H9 (cell line): ENCODE results near the gene PREX1. TPM values are rescaled to one million over a fixed set of nuclear protein-coding genes. Genes with fewer than 3 reads are reported as not detected.
A peak's percentile ranks its signal among the peaks of the same experiment; 100 is the strongest.

Experiments used
- DNase-seq: peaks from one replicate; pipeline ENCODE4 v3.0.0-alpha.2; 2017
- H2AFZ ChIP-seq: one replicate; pipeline ENCODE4 v1.6.1; 2013; ENCODE audit warnings: mild to moderate bottlenecking, low read length, control low read depth, moderate library complexity
- H2AK5ac ChIP-seq: 2 replicates; pipeline ENCODE4 v1.6.1; 2013; ENCODE audit warnings: low read length, control low read depth, mixed read lengths; ENCODE audit not compliant: insufficient read length
- H2BK120ac ChIP-seq: one replicate; pipeline ENCODE4 v1.6.1; 2013; ENCODE audit warnings: low read depth, mild to moderate bottlenecking, low read length, control low read depth, inconsistent platforms; ENCODE audit not compliant: poor library complexity, severe bottlenecking
- H2BK12ac ChIP-seq: 2 replicates; pipeline ENCODE4 v1.6.1; 2013; ENCODE audit warnings: low read length, control low read depth, mixed read lengths, low read depth; ENCODE audit not compliant: insufficient read length
- H2BK15ac ChIP-seq: 2 replicates; pipeline ENCODE4 v1.6.1; 2013; ENCODE audit warnings: low read depth, low read length, control low read depth
- H2BK20ac ChIP-seq: one replicate; pipeline ENCODE4 v1.6.1; 2013; ENCODE audit warnings: low read depth, mild to moderate bottlenecking, low read length, control low read depth, inconsistent platforms; ENCODE audit not compliant: poor library complexity, severe bottlenecking
- H2BK5ac ChIP-seq: 2 replicates; pipeline ENCODE4 v1.6.1; 2013; ENCODE audit warnings: low read length, control low read depth, mixed read lengths; ENCODE audit not compliant: insufficient read length
- H3K14ac ChIP-seq: 2 replicates; pipeline ENCODE4 v1.6.1; 2013; ENCODE audit warnings: low read length, control low read depth; ENCODE audit not compliant: insufficient read depth
- H3K18ac ChIP-seq: 2 replicates; pipeline ENCODE4 v1.6.1; 2013; ENCODE audit warnings: low read depth, mild to moderate bottlenecking, mixed read lengths, low read length, control low read depth; ENCODE audit not compliant: insufficient read length
- H3K23ac ChIP-seq: 2 replicates; pipeline ENCODE4 v1.6.1; 2013; ENCODE audit warnings: low read length, control low read depth, mixed read lengths, low read depth; ENCODE audit not compliant: insufficient read length
- H3K23me2 ChIP-seq: 2 replicates; pipeline ENCODE4 v1.6.1; 2013; ENCODE audit warnings: low read depth, mild to moderate bottlenecking, mixed read lengths, low read length, control low read depth; ENCODE audit not compliant: insufficient read length, poor library complexity, severe bottlenecking
- H3K27ac ChIP-seq: 2 replicates; pipeline ENCODE4 v1.5.1; 2013; ENCODE audit warnings: low read length, control low read depth, mixed read lengths, low read depth; ENCODE audit not compliant: insufficient read length
- H3K27me3 ChIP-seq: 2 replicates; pipeline ENCODE4 v1.6.1; 2013; ENCODE audit warnings: low read length, control low read depth, inconsistent platforms; ENCODE audit not compliant: insufficient read depth
- H3K4ac ChIP-seq: 2 replicates; pipeline ENCODE4 v1.6.1; 2013; ENCODE audit warnings: low read depth, mild to moderate bottlenecking, control low read depth, inconsistent platforms, low read length, moderate library complexity
- H3K4me1 ChIP-seq: 2 replicates; pipeline ENCODE4 v1.6.1; 2013; ENCODE audit warnings: low read length, control low read depth, inconsistent platforms; ENCODE audit not compliant: insufficient read depth
- H3K4me2 ChIP-seq: 2 replicates; pipeline ENCODE4 v1.6.1; 2013; ENCODE audit warnings: low read length, control low read depth, mixed read lengths; ENCODE audit not compliant: insufficient read length, insufficient read depth
- H3K56ac ChIP-seq: 2 replicates; pipeline ENCODE4 v1.6.1; 2013; ENCODE audit warnings: low read depth, mild to moderate bottlenecking, mixed read lengths, low read length, control low read depth; ENCODE audit not compliant: insufficient read length
- H3K79me1 ChIP-seq: 2 replicates; pipeline ENCODE4 v1.6.1; 2013; ENCODE audit warnings: low read depth, mild to moderate bottlenecking, moderate library complexity, low read length, control low read depth, inconsistent platforms; ENCODE audit not compliant: insufficient read depth, poor library complexity, severe bottlenecking
- H3K79me2 ChIP-seq: 2 replicates; pipeline ENCODE4 v1.6.1; 2013; ENCODE audit warnings: low read length, control low read depth, inconsistent platforms; ENCODE audit not compliant: insufficient read depth
- H3K9ac ChIP-seq: 2 replicates; pipeline ENCODE4 v1.6.1; 2013; ENCODE audit warnings: low read length, control low read depth, mixed read lengths; ENCODE audit not compliant: insufficient read length; ENCODE audit errors: extremely low read depth
- H3K9me3 ChIP-seq: one replicate; pipeline ENCODE4 v1.6.1; 2013; ENCODE audit warnings: low read depth, low read length, inconsistent platforms; ENCODE audit not compliant: control insufficient read depth
- H3T11ph ChIP-seq: one replicate; pipeline ENCODE4 v1.6.1; 2013; ENCODE audit warnings: mild to moderate bottlenecking, low read length, control low read depth, inconsistent platforms
- H4K20me1 ChIP-seq: one replicate; pipeline ENCODE4 v1.6.1; 2013; ENCODE audit not compliant: control insufficient read depth, insufficient read length, insufficient read depth
- H4K5ac ChIP-seq: 2 replicates; pipeline ENCODE4 v1.6.1; 2013; ENCODE audit warnings: low read depth, mild to moderate bottlenecking, mixed read lengths, low read length, control low read depth; ENCODE audit not compliant: insufficient read length
- H4K8ac ChIP-seq: replicated peaks from 2 replicates; pipeline ENCODE4 v1.6.1; 2013; ENCODE audit warnings: low read length, control low read depth, mixed read lengths, low read depth; ENCODE audit not compliant: insufficient read length
- H4K91ac ChIP-seq: 2 replicates; pipeline ENCODE4 v1.6.1; 2013; ENCODE audit warnings: low read depth, mild to moderate bottlenecking, moderate library complexity, mixed read lengths, low read length, control low read depth; ENCODE audit not compliant: insufficient read length
- H3K27ac Mint-ChIP-seq, 3 experiments: 2 replicates in 2 of 3; 3 replicates in 1 of 3; pipeline ENCODE4 v1.8.0; 2020 to 2021; ENCODE audit warnings: mixed read lengths in 3 of 3, mild to moderate bottlenecking in 1 of 3, moderate library complexity in 1 of 3
- H3K27me3 Mint-ChIP-seq: 2 replicates; pipeline ENCODE4 v1.8.0; 2021; ENCODE audit warnings: low read depth, mild to moderate bottlenecking, moderate library complexity, mixed read lengths
- H3K36me3 Mint-ChIP-seq, 3 experiments: 2 replicates in 2 of 3; 3 replicates in 1 of 3; pipeline ENCODE4 v1.8.0; 2020 to 2021; ENCODE audit warnings: low read depth in 3 of 3, mixed read lengths in 3 of 3; ENCODE audit not compliant: insufficient read depth in 1 of 3
- H3K4me1 Mint-ChIP-seq, 2 experiments: 2 replicates each; pipeline ENCODE4 v1.8.0; 2020; ENCODE audit warnings: mixed read lengths in 2 of 2
- H3K4me3 Mint-ChIP-seq, 2 experiments: 2 replicates in 1 of 2; 3 replicates in 1 of 2; pipeline ENCODE4 v1.8.0; 2020 to 2021; ENCODE audit warnings: mild to moderate bottlenecking in 2 of 2, mixed read lengths in 2 of 2, moderate library complexity in 1 of 2
- H3K9me3 Mint-ChIP-seq, 2 experiments: 2 replicates in 1 of 2; 3 replicates in 1 of 2; pipeline ENCODE4 v1.8.0; 2020; ENCODE audit warnings: mild to moderate bottlenecking in 2 of 2, mixed read lengths in 2 of 2, moderate library complexity in 1 of 2
- WGBS: extraction: QIAGEN DNeasy Blood & Tissue Kit; methylation state at CpG from one replicate; pipeline ENCODE4 v1.1.7; 2013; ENCODE audit warnings: missing lambda C conversion rate, low lambda C conversion rate, mixed read lengths; ENCODE audit not compliant: insufficient read length; ENCODE audit errors: extremely low coverage; 5-methylcytosine and 5-hydroxymethylcytosine counted together
- total RNA-seq: library from RNA; stranded (reverse); gene quantifications from 2 replicates; pipeline ENCODE4 v1.2.1, GENCODE V29; 2021
- TF ChIP-seq, protein P1 (sequence below): fragments of 200-600 bp; sonication (generic); conservative IDR thresholded peaks from 3 replicates; pipeline ENCODE4 v1.8.0; 2021; ENCODE audit warnings: antibody characterized with exemption, mild to moderate bottlenecking

The PREX1 gene
- total RNA-seq, 1 experiment from 2014 or later, result 6.6 TPM

- Histone ChIP-seq H3T11ph (no peak overlapping the region), H2BK15ac (no peak overlapping the region), H3K4me1 (no peaks in the 10 kb centered on the region), H3K23me2 (peaks cover 13% of the 10 kb centered on the region), H3K18ac (no peak overlapping the region), H4K91ac (no peak overlapping the region), H3K23ac (no peak overlapping the region), H3K9me3 (no peaks in the 10 kb centered on the region), H3K9ac (no peak overlapping the region), H3K79me1 (no peaks in the 10 kb centered on the region), H2BK20ac (no peak overlapping the region), H2BK5ac (no peak overlapping the region), H4K8ac (no peak overlapping the region), H4K5ac (no peak overlapping the region), H2AK5ac (no peak overlapping the region), H4K20me1 (no peaks in the 10 kb centered on the region), H3K79me2 (no peaks in the 10 kb centered on the region), H3K27me3 (peaks cover 17% of the 10 kb centered on the region), H2BK12ac (no peak overlapping the region), H2BK120ac (no peak overlapping the region), H3K56ac (no peak overlapping the region), H2AFZ (no peak overlapping the region), H3K27ac (no peak overlapping the region), H3K14ac (no peak overlapping the region), H3K4me2 (no peak overlapping the region), H3K4ac (no peak overlapping the region)
- WGBS, result no CpG with 5 or more reads among the region's 4 CpGs
- DNase-seq, result no peak
- Mint-ChIP-seq H3K36me3 (no peaks in the 10 kb centered on the region), H3K4me3 (peak overlapping the region in 1 of 2 experiments; percentile 95; a peak in 3 of 5 replicates), H3K27me3 (peaks cover 85% of the 10 kb centered on the region), H3K4me1 (peaks cover 27 to 34% of the 10 kb centered on the region in 2 experiments), H3K27ac (no peak overlapping the region), H3K9me3 (no peaks in the 10 kb centered on the region)
- TF ChIP-seq, protein P1, sequence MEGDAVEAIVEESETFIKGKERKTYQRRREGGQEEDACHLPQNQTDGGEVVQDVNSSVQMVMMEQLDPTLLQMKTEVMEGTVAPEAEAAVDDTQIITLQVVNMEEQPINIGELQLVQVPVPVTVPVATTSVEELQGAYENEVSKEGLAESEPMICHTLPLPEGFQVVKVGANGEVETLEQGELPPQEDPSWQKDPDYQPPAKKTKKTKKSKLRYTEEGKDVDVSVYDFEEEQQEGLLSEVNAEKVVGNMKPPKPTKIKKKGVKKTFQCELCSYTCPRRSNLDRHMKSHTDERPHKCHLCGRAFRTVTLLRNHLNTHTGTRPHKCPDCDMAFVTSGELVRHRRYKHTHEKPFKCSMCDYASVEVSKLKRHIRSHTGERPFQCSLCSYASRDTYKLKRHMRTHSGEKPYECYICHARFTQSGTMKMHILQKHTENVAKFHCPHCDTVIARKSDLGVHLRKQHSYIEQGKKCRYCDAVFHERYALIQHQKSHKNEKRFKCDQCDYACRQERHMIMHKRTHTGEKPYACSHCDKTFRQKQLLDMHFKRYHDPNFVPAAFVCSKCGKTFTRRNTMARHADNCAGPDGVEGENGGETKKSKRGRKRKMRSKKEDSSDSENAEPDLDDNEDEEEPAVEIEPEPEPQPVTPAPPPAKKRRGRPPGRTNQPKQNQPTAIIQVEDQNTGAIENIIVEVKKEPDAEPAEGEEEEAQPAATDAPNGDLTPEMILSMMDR, result no peak
These were observed 2.3 kb downstream of the PREX1 start for GRCh38 chr20:48825566-48825920.
